Keratinocyte (primary cell): ENCODE data around the gene ORMDL3. TPM values are rescaled to one million over a fixed set of nuclear protein-coding genes. Genes with fewer than 3 reads are reported as not detected.
"Not testable (repeated sequence)": the region's sequence is repeated elsewhere in the genome, so short reads cannot be mapped to it uniquely, and the experiment has no call there.

ENCODE experiments used
- DNase-seq: peaks from one replicate; pipeline ENCODE4 v3.0.0-alpha.2; 2011; ENCODE audit warnings: low read depth, missing footprints, low spot score
- FAIRE-seq: peaks from 2 replicates; lab custom pipeline; 2011; peaks lifted over from hg19 to GRCh38; lab: Jason Lieb, UNC
- H2AFZ ChIP-seq: 2 replicates; pipeline ENCODE4 v1.6.0; 2012; ENCODE audit warnings: low read length, control low read depth, inconsistent platforms; ENCODE audit not compliant: control insufficient read depth
- H3K27ac ChIP-seq: 2 replicates; pipeline ENCODE4 v1.5.1; 2011; ENCODE audit warnings: low read length; ENCODE audit not compliant: control insufficient read depth, insufficient read depth
- H3K27me3 ChIP-seq: 3 replicates; pipeline ENCODE4 v1.6.0; 2011; ENCODE audit warnings: low read length; ENCODE audit not compliant: control insufficient read depth, insufficient read depth; ENCODE audit errors: extremely low read depth
- H3K36me3 ChIP-seq, 2 experiments: 2 replicates in 1 of 2; 3 replicates in 1 of 2; pipeline ENCODE4 v1.5.1; 2011; ENCODE audit warnings: low read length in 2 of 2, mild to moderate bottlenecking in 1 of 2; ENCODE audit not compliant: control insufficient read depth in 2 of 2, insufficient read depth in 2 of 2; ENCODE audit errors: extremely low read depth in 1 of 2
- H3K4me1 ChIP-seq: 3 replicates; pipeline ENCODE4 v1.5.1; 2011; ENCODE audit warnings: low read length; ENCODE audit not compliant: control insufficient read depth, insufficient read depth; ENCODE audit errors: extremely low read depth
- H3K4me2 ChIP-seq: 3 replicates; pipeline ENCODE4 v1.6.0; 2011; ENCODE audit warnings: low read depth, low read length; ENCODE audit not compliant: control insufficient read depth, insufficient read depth; ENCODE audit errors: extremely low read depth
- H3K4me3 ChIP-seq, 3 experiments: fragments of 200-600 bp in 1 of 3; sonication (generic) in 1 of 3; 2 replicates in 2 of 3; 3 replicates in 1 of 3; pipeline ENCODE4 v1.5.1; 2011 to 2016; ENCODE audit warnings: low read length in 3 of 3, mild to moderate bottlenecking in 3 of 3, control low read depth in 2 of 3, inconsistent platforms in 1 of 3, low read depth in 1 of 3, mixed read lengths in 1 of 3, mixed run types in 1 of 3, moderate library complexity in 1 of 3; ENCODE audit not compliant: control insufficient read depth in 2 of 3, insufficient read depth in 2 of 3; ENCODE audit errors: extremely low read depth in 1 of 3
- H3K79me2 ChIP-seq: 2 replicates; pipeline ENCODE4 v1.6.0; 2012; ENCODE audit warnings: low read length; ENCODE audit not compliant: control insufficient read depth, insufficient read depth
- H3K9ac ChIP-seq: 3 replicates; pipeline ENCODE4 v1.6.0; 2011; ENCODE audit warnings: low read length; ENCODE audit not compliant: control insufficient read depth, insufficient read depth; ENCODE audit errors: extremely low read depth
- H3K9me1 ChIP-seq: 3 replicates; pipeline ENCODE4 v1.6.0; 2011; ENCODE audit warnings: low read length; ENCODE audit not compliant: control insufficient read depth, insufficient read depth; ENCODE audit errors: extremely low read depth
- H3K9me3 ChIP-seq: 2 replicates; pipeline ENCODE4 v1.5.1; 2012; ENCODE audit warnings: low read depth, low read length; ENCODE audit not compliant: control insufficient read depth
- H4K20me1 ChIP-seq: 3 replicates; pipeline ENCODE4 v1.6.0; 2011; ENCODE audit warnings: low read length; ENCODE audit not compliant: control insufficient read depth, insufficient read depth; ENCODE audit errors: extremely low read depth
- EZH2 ChIP-seq: IDR thresholded peaks from one replicate; pipeline ENCODE4 v1.6.1; 2012; ENCODE audit warnings: inconsistent platforms, mild to moderate bottlenecking, low read length, moderate library complexity
- dilution Hi-C: fragments of 300-500 bp; cut with MboI; formaldehyde crosslinking; loops from one replicate; pipeline ENCODE4 v1.7.0; 2020; ENCODE audit warnings: low sequenced_read_pairs; ENCODE audit not compliant: extremely low pct_ligation_motif_present
- polyA plus RNA-seq, 5 experiments: library from polyadenylated mRNA; depleted of rRNA in 3 of 5; stranded (reverse) in 3 of 5; stranded (forward) in 1 of 5; unstranded in 1 of 5; fragments of >200 nt; gene quantifications; 1 replicate in 1 of 5; 2 replicates in 3 of 5; 3 replicates in 1 of 5; pipeline versions ENCODE4 v1.2.1 to v1.2.3, GENCODE V29; 2011 to 2012; ENCODE audit warnings: missing spikeins in 2 of 5, low read depth in 1 of 5, low replicate concordance in 1 of 5
- TF ChIP-seq, protein P1 (sequence below), 3 experiments: IDR thresholded peaks in 1 of 3; conservative IDR thresholded peaks in 1 of 3; optimal IDR thresholded peaks in 1 of 3; 2 replicates in 2 of 3; 3 replicates in 1 of 3; pipeline versions ENCODE3 to v1.5.1; 2011; ENCODE audit warnings: low read length in 3 of 3, mild to moderate bottlenecking in 3 of 3, moderate library complexity in 2 of 3, control low read depth in 1 of 3, inconsistent platforms in 1 of 3; ENCODE audit not compliant: insufficient read depth in 2 of 3; ENCODE audit errors: extremely low read depth in 1 of 3

ORMDL3 gene
- polyA plus RNA-seq, 1 donor (not counting 4 experiments of a cell fraction or from before 2014, with no cell fraction given): 36.3 TPM

DNA sequence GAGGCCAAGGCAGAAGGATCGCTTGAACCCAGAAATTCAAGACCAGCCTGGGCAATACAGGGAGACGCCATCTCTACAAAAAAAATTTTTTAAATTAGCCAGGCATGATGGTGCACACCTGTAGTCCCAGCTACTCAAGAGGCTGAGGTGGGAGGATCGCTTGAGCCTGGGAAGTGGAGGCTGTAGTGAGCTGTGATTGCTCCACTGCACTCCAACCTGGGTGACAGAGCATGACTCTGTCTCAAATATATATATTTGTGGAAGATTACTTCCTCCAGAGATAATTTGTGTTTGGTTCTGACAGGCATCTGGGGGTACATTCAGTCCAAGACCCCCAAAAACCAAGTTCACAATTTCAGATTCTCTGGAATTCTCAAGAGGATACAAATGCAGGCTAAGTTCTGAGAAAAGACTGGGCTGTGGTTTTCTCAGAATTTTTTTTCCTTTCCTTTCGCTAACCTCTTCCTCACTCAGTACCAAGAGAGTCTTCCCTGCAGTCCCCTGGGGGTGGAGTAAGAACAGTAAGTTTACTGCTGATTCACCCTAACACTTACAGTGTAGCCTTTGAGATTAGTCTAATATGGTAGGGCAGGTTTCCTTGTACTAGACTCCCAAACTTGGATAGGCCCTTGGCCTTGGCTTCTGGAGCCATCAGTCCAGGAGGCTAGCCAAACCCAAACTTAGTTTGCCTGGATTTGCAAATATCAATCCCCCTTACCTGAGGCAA, 24.1 kb downstream of the ORMDL3 start:
- dilution Hi-C loops: no loop called here
- Histone ChIP-seq H4K20me1 (no peaks in the 10 kb centered on the region), H3K4me1 (no peaks in the 10 kb centered on the region), H3K27ac (no peak overlapping the region), H3K4me2 (no peak overlapping the region), H3K4me3 (no peak overlapping the region), H3K9me1 (no peaks in the 10 kb centered on the region), H2AFZ (no peak overlapping the region), H3K9me3 (no peaks in the 10 kb centered on the region), H3K79me2 (no peaks in the 10 kb centered on the region), H3K36me3 (peaks cover 0 to 3% of the 10 kb centered on the region in 2 experiments), H3K27me3 (no peaks in the 10 kb centered on the region), H3K9ac (no peak overlapping the region)
- DNase-seq: no peak
- FAIRE-seq: no peak
- no peak for TF ChIP-seq EZH2
- TF ChIP-seq, protein P1, sequence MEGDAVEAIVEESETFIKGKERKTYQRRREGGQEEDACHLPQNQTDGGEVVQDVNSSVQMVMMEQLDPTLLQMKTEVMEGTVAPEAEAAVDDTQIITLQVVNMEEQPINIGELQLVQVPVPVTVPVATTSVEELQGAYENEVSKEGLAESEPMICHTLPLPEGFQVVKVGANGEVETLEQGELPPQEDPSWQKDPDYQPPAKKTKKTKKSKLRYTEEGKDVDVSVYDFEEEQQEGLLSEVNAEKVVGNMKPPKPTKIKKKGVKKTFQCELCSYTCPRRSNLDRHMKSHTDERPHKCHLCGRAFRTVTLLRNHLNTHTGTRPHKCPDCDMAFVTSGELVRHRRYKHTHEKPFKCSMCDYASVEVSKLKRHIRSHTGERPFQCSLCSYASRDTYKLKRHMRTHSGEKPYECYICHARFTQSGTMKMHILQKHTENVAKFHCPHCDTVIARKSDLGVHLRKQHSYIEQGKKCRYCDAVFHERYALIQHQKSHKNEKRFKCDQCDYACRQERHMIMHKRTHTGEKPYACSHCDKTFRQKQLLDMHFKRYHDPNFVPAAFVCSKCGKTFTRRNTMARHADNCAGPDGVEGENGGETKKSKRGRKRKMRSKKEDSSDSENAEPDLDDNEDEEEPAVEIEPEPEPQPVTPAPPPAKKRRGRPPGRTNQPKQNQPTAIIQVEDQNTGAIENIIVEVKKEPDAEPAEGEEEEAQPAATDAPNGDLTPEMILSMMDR (optimal IDR thresholded peaks at IDR 0.05 in 1 of 3, IDR thresholded peaks at IDR 0.05 in 1 of 3, conservative IDR thresholded peaks at IDR 0.05 in 1 of 3; ENCODE audit: extremely low read depth in 1 of 3, insufficient read depth in 2 of 3, low read length in 3 of 3): no peak

DNA sequence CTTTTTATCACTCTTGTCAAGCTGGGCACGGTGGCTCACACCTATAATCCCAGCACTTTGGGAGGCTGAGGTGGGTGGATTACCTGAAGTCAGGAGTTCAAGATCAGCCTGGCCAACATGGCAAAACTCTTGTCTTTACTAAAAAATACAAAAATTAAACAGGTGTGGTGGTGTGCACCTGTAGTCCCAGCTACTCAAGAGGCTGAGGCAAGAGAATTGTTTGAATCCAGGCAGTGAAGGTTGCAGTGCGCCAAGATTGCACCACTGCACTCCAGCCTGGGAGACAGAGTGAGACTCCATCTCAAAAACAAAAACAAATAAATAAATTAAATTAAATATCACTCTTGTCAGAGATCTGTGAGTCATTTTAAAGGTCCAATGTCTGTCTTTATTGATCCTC, 25.4 kb downstream of the ORMDL3 start:
- FAIRE-seq, H3K4me1 ChIP-seq, H3K27me3 ChIP-seq, H3K9ac ChIP-seq, H4K20me1 ChIP-seq, H3K36me3 ChIP-seq, DNase-seq, H2AFZ ChIP-seq, H3K27ac ChIP-seq, H3K79me2 ChIP-seq, H3K4me2 ChIP-seq, H3K4me3 ChIP-seq, H3K9me3 ChIP-seq, dilution Hi-C loops, H3K9me1 ChIP-seq: not testable (repeated sequence)

DNA sequence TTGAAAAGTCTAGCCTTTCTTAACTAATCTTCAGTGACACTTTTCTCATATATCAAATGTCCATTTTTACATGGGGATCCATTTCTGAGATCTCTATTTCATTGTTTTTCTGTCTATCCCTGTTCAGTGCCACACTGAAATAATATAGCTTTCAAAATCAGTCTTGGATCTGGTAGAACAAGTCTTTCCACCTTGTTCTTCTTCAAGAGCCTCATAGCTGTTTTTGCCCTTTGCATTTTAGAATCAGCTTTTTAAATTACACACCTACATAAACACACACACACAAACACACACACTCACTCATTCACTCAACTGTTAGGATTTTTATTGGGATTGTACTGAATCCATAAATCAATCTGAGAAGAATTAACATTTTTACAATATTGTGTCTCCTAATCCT, 28.2 kb downstream of the ORMDL3 start:
- no peak overlapping the region for H3K4me2 ChIP-seq
- DNase-seq (no peak), FAIRE-seq (no peak)
- H3K27me3 ChIP-seq: no peaks in the 10 kb centered on the region
- H3K4me3 ChIP-seq: no peak overlapping the region
- H4K20me1 ChIP-seq: no peaks in the 10 kb centered on the region
- dilution Hi-C loops: no loop called here
- no peak overlapping the region for H3K9ac ChIP-seq
- no peaks in the 10 kb centered on the region for H3K36me3 ChIP-seq
- H3K79me2 ChIP-seq: no peaks in the 10 kb centered on the region
- TF ChIP-seq, protein P1 (optimal IDR thresholded peaks at IDR 0.05 in 1 of 3, IDR thresholded peaks at IDR 0.05 in 1 of 3, conservative IDR thresholded peaks at IDR 0.05 in 1 of 3; ENCODE audit: extremely low read depth in 1 of 3, insufficient read depth in 2 of 3, low read length in 3 of 3): no peak
- no peak for TF ChIP-seq EZH2
- H3K4me1 ChIP-seq: no peaks in the 10 kb centered on the region
- H2AFZ ChIP-seq: no peak overlapping the region
- H3K9me3 ChIP-seq: no peaks in the 10 kb centered on the region
- no peaks in the 10 kb centered on the region for H3K9me1 ChIP-seq
- H3K27ac ChIP-seq: no peak overlapping the region
